Measurements from ENCODE around the gene FGF22. TPM values are rescaled to one million over a fixed set of nuclear protein-coding genes. Genes with fewer than 3 reads are reported as not detected.

Gene FGF22
- total RNA-seq, 8 experiments from 2014 or later, result 0.11 to 2.3 (median 0.51) TPM

GRCh38 chr19:629961-630714 lies 9.5 kb upstream of the FGF22 start:
- WGBS, 10 experiments, result 89 to 100% (median 90%) methylated on average over 1 to 5 of the region's 30 CpGs; no CpG with 5 or more reads in 7 of the 10 experiments
- Histone ChIP-seq H3K27ac (no peak overlapping the region), H3K4me3 (no peak overlapping the region), H3K4me1 (replicated peaks in 1 of 2) (peaks cover 4 to 7% of the 10 kb centered on the region in 2 donors)
- no peak for ATAC-seq (replicated peaks in 6 of 8)
- in situ Hi-C loops (cut with MboI; ENCODE audit: low pct_unique_long_range_greater_than_20kb in 2 of 9, low sequenced_read_pairs in 9 of 9, unreplicated experiment in 9 of 9), result no loop called here

GRCh38 chr19:632579-633067 lies 7.1 kb upstream of the FGF22 start:
- peak overlapping the region in 1 of 2 donors; percentile 55 for H3K27ac ChIP-seq
- in situ Hi-C loops (cut with MboI; ENCODE audit: low pct_unique_long_range_greater_than_20kb in 2 of 9, low sequenced_read_pairs in 9 of 9, unreplicated experiment in 9 of 9), result no loop called here
- H3K4me3 ChIP-seq, result peak overlapping the region; percentile 58 to 84 (median 74)
- ATAC-seq (replicated peaks in 6 of 8), result peak; percentile 5 to 70 (median 20)
- peaks cover 4 to 7% of the 10 kb centered on the region in 2 donors for H3K4me1 ChIP-seq (replicated peaks in 1 of 2)
- WGBS, 10 experiments, result 0 to 20% methylated on average over 1 to 2 of the region's 35 CpGs; no CpG with 5 or more reads in 8 of the 10 experiments

GRCh38 chr19:633068-633785 lies 6.5 kb upstream of the FGF22 start, which contains the start of gene POLRMT:
Gene POLRMT, minus strand, starts transcription at chr19:633537. Its CDS starts 25 bp downstream, at chr19:633512.
- 0 to 3% (median 0%) methylated on average over 1 to 13 of the region's 67 CpGs; no CpG with 5 or more reads in 5 of the 10 experiments for WGBS, 10 experiments
- in situ Hi-C loops (cut with MboI; ENCODE audit: low pct_unique_long_range_greater_than_20kb in 2 of 9, low sequenced_read_pairs in 9 of 9, unreplicated experiment in 9 of 9), result no loop called here
- Histone ChIP-seq H3K4me3 (peak within 1 kb of the TSS; percentile 58 to 84 (median 74)), H3K4me1 (replicated peaks in 1 of 2) (peaks cover 4 to 7% of the 10 kb centered on the region in 2 donors), H3K27ac (peak within 1 kb of the TSS in 1 of 2 donors; percentile 60)
- peak; percentile 92 to 97 (median 96) for ATAC-seq (replicated peaks in 6 of 8)

GRCh38 chr19:633786-634639 lies 5.7 kb upstream of the FGF22 start:
- Histone ChIP-seq H3K27ac (peak overlapping the region in 1 of 2 donors; percentile 60), H3K4me3 (peak overlapping the region; percentile 58 to 84 (median 74)), H3K4me1 (replicated peaks in 1 of 2) (peaks cover 7% of the 10 kb centered on the region in 2 donors)
- 0 to 36% (median 14%) methylated on average over 2 to 23 of the region's 32 CpGs; no CpG with 5 or more reads in 1 of the 10 experiments for WGBS, 10 experiments
- in situ Hi-C loops (cut with MboI; ENCODE audit: low pct_unique_long_range_greater_than_20kb in 2 of 9, low sequenced_read_pairs in 9 of 9, unreplicated experiment in 9 of 9), result no loop called here
- peak; percentile 7 to 22 (median 14) for ATAC-seq (replicated peaks in 6 of 8)

- WGBS, 10 experiments, result 68 to 100% (median 88%) methylated on average over 1 to 8 of the region's 16 CpGs; no CpG with 5 or more reads in 4 of the 10 experiments
- no peak overlapping the region for H3K4me3 ChIP-seq
- ATAC-seq (replicated peaks in 6 of 8), result no peak
- no peak overlapping the region for H3K27ac ChIP-seq
- H3K4me1 ChIP-seq (replicated peaks in 1 of 2), result peaks cover 7 to 8% of the 10 kb centered on the region in 2 donors
- in situ Hi-C loops (cut with MboI; ENCODE audit: low pct_unique_long_range_greater_than_20kb in 2 of 9, low sequenced_read_pairs in 9 of 9, unreplicated experiment in 9 of 9), result no loop called here
Observed at GRCh38 chr19:634975-635652, 4.6 kb upstream of the FGF22 start.

GRCh38 chr19:638906-639252 lies 800 bp upstream of the FGF22 start:
- WGBS, 10 experiments, result 0% methylated on average over 1 of the region's 17 CpGs; no CpG with 5 or more reads in 9 of the 10 experiments
- Histone ChIP-seq H3K27ac (no peak overlapping the region), H3K4me1 (replicated peaks in 1 of 2) (peaks cover 3 to 8% of the 10 kb centered on the region in 2 donors), H3K4me3 (peak overlapping the region; percentile 34 to 44 (median 39))
- ATAC-seq (replicated peaks in 6 of 8), result no peak
- in situ Hi-C loops (cut with MboI; ENCODE audit: low pct_unique_long_range_greater_than_20kb in 2 of 9, low sequenced_read_pairs in 9 of 9, unreplicated experiment in 9 of 9), result no loop called here

GRCh38 chr19:640161-640558 lies 481 bp downstream of the FGF22 start:
- no peak for ATAC-seq (replicated peaks in 6 of 8)
- in situ Hi-C loops (cut with MboI; ENCODE audit: low pct_unique_long_range_greater_than_20kb in 2 of 9, low sequenced_read_pairs in 9 of 9, unreplicated experiment in 9 of 9), result no loop called here
- WGBS, 10 experiments, result no CpG with 5 or more reads among the region's 25 CpGs
- Histone ChIP-seq H3K4me1 (replicated peaks in 1 of 2) (peaks cover 0 to 5% of the 10 kb centered on the region in 2 donors), H3K4me3 (peak overlapping the region; percentile 34 to 44 (median 39)), H3K27ac (no peak overlapping the region)

GRCh38 chr19:640606-641189 lies 1.0 kb downstream of the FGF22 start:
- no peak for ATAC-seq (replicated peaks in 6 of 8)
- WGBS, 10 experiments, result 64 to 96% (median 89%) methylated on average over 3 to 5 of the region's 31 CpGs; no CpG with 5 or more reads in 7 of the 10 experiments
- no peak overlapping the region for H3K4me3 ChIP-seq

GRCh38 chr19:641702-642101 lies 2.0 kb downstream of the FGF22 start:
- ATAC-seq (replicated peaks in 6 of 8), result no peak
- 90% methylated on average over 4 of the region's 17 CpGs; no CpG with 5 or more reads in 9 of the 10 experiments for WGBS, 10 experiments
- Histone ChIP-seq H3K4me1 (replicated peaks in 1 of 2) (peaks cover 0 to 5% of the 10 kb centered on the region in 2 donors), H3K4me3 (no peak overlapping the region), H3K27ac (no peak overlapping the region)
- in situ Hi-C loops (cut with MboI; ENCODE audit: low pct_unique_long_range_greater_than_20kb in 2 of 9, low sequenced_read_pairs in 9 of 9, unreplicated experiment in 9 of 9), result no loop called here

More at GRCh38 chr19:640606-641189, 1.0 kb downstream of the FGF22 start:
- Histone ChIP-seq H3K4me1 (replicated peaks in 1 of 2) (peaks cover 0 to 5% of the 10 kb centered on the region in 2 donors), H3K27ac (no peak overlapping the region)
- in situ Hi-C loops (cut with MboI; ENCODE audit: low pct_unique_long_range_greater_than_20kb in 2 of 9, low sequenced_read_pairs in 9 of 9, unreplicated experiment in 9 of 9), result no loop called here

- H3K27ac ChIP-seq, result no peak overlapping the region
- no peak overlapping the region for H3K4me3 ChIP-seq
- 100% methylated on average over 1 of the region's 70 CpGs; no CpG with 5 or more reads in 9 of the 10 experiments for WGBS, 10 experiments
- in situ Hi-C loops (cut with MboI; ENCODE audit: low pct_unique_long_range_greater_than_20kb in 2 of 9, low sequenced_read_pairs in 9 of 9, unreplicated experiment in 9 of 9), result no loop called here
- H3K4me1 ChIP-seq (replicated peaks in 1 of 2), result peaks cover 0 to 5% of the 10 kb centered on the region in 2 donors
- ATAC-seq (replicated peaks in 6 of 8), result no peak
Observed at GRCh38 chr19:642767-643727, 3.4 kb downstream of the FGF22 start.

- 40 to 100% methylated on average over 1 of the region's 24 CpGs; no CpG with 5 or more reads in 8 of the 10 experiments for WGBS, 10 experiments
- Histone ChIP-seq H3K4me1 (replicated peaks in 1 of 2) (peaks cover 0 to 4% of the 10 kb centered on the region in 2 donors), H3K4me3 (no peak overlapping the region), H3K27ac (no peak overlapping the region)
- no peak for ATAC-seq (replicated peaks in 6 of 8)
- in situ Hi-C loops (cut with MboI; ENCODE audit: low pct_unique_long_range_greater_than_20kb in 2 of 9, low sequenced_read_pairs in 9 of 9, unreplicated experiment in 9 of 9), result no loop called here
Observed at GRCh38 chr19:643736-644135, 4.1 kb downstream of the FGF22 start.
